Endothelial cell (in vitro differentiated cells): ENCODE measurements around the gene FGFR4. TPM values are rescaled to one million over a fixed set of nuclear protein-coding genes. Genes with fewer than 3 reads are reported as not detected.

ENCODE experiments used
- DNase-seq: peaks from one replicate; pipeline ENCODE4 v3.0.0; 2021; ENCODE audit warnings: low spot score
- H3K27ac Mint-ChIP-seq: one replicate; pipeline ENCODE4 v1.8.0; 2021; ENCODE audit warnings: mixed read lengths, inconsistent platforms; ENCODE audit not compliant: unreplicated experiment
- H3K27me3 Mint-ChIP-seq: one replicate; pipeline ENCODE4 v1.8.0; 2021; ENCODE audit warnings: mild to moderate bottlenecking, moderate library complexity, mixed read lengths, inconsistent platforms; ENCODE audit not compliant: unreplicated experiment
- H3K36me3 Mint-ChIP-seq: one replicate; pipeline ENCODE4 v1.8.0; 2021; ENCODE audit warnings: mild to moderate bottlenecking, low read depth, mixed read lengths, inconsistent platforms; ENCODE audit not compliant: unreplicated experiment
- H3K4me1 Mint-ChIP-seq: one replicate; pipeline ENCODE4 v1.8.0; 2021; ENCODE audit warnings: mild to moderate bottlenecking, mixed read lengths, inconsistent platforms; ENCODE audit not compliant: unreplicated experiment
- H3K4me3 Mint-ChIP-seq: one replicate; pipeline ENCODE4 v1.8.0; 2021; ENCODE audit warnings: mild to moderate bottlenecking, mixed read lengths, inconsistent platforms; ENCODE audit not compliant: unreplicated experiment
- H3K9me3 Mint-ChIP-seq: one replicate; pipeline ENCODE4 v1.8.0; 2021; ENCODE audit warnings: mixed read lengths, inconsistent platforms; ENCODE audit not compliant: unreplicated experiment
- CTCF ChIP-seq: fragments of 200-600 bp; sonication (generic); IDR thresholded peaks from one replicate; pipeline ENCODE4 v1.5.0; 2021; ENCODE audit warnings: antibody characterized with exemption; ENCODE audit not compliant: unreplicated experiment
- long read RNA-seq: library from polyadenylated mRNA; unstranded; transcript quantifications from one replicate; pipeline ENCODE4 v2.0.0, GENCODE V29; 2020; ENCODE audit not compliant: unreplicated experiment
- total RNA-seq: library from RNA; stranded (reverse); fragmentation: NEBNext Ultra II Directional; extraction: Animal tissue kit (Norgen Biotek cat#: 25700); gene quantifications from one replicate; pipeline ENCODE4 v1.2.1, GENCODE V29; 2021; ENCODE audit not compliant: unreplicated experiment

Gene FGFR4
- total RNA-seq: 11.0 TPM
- long read RNA-seq, partial matches to known transcripts: 0 of 4 reads
- long read RNA-seq, other reads (novel, unspliced or antisense): 2 of 4 reads

GRCh38 chr5:177086654-177087397, at the start of gene FGFR4:
TSS of gene FGFR4 (plus strand) at chr5:177086915. CDS start at chr5:177089603, 2,688 bp downstream.
- Mint-ChIP-seq H3K27ac (no peak within 1 kb of the TSS), H3K36me3 (no peaks in the 10 kb centered on the region), H3K9me3 (no peaks in the 10 kb centered on the region), H3K4me3 (peak within 1 kb of the TSS; percentile 64), H3K4me1 (peaks cover 33% of the 10 kb centered on the region), H3K27me3 (peaks cover 25% of the 10 kb centered on the region)
- peak; percentile 76 for TF ChIP-seq CTCF
- peak; percentile 74 for DNase-seq

- DNase-seq: no peak
- Mint-ChIP-seq H3K4me1 (peaks cover 11% of the 10 kb centered on the region), H3K4me3 (no peak overlapping the region), H3K36me3 (peaks cover 8% of the 10 kb centered on the region), H3K27ac (no peak overlapping the region), H3K9me3 (no peaks in the 10 kb centered on the region), H3K27me3 (peaks cover 2% of the 10 kb centered on the region)
- TF ChIP-seq CTCF: no peak
Observed at GRCh38 chr5:177036921-177037320, 49.8 kb upstream of the FGFR4 start.

- H3K4me3 Mint-ChIP-seq: no peak overlapping the region
- DNase-seq: no peak
- H3K27me3 Mint-ChIP-seq: no peaks in the 10 kb centered on the region
- H3K9me3 Mint-ChIP-seq: no peaks in the 10 kb centered on the region
- no peak overlapping the region for H3K27ac Mint-ChIP-seq
- peaks cover 24% of the 10 kb centered on the region for H3K4me1 Mint-ChIP-seq
- no peak for TF ChIP-seq CTCF
- H3K36me3 Mint-ChIP-seq: peaks cover 14% of the 10 kb centered on the region
Observed at GRCh38 chr5:177040814-177041420, 45.8 kb upstream of the FGFR4 start.

GRCh38 chr5:177041936-177042335, 44.8 kb upstream of the FGFR4 start:
- Mint-ChIP-seq H3K36me3 (peaks cover 14% of the 10 kb centered on the region), H3K9me3 (no peaks in the 10 kb centered on the region), H3K4me1 (peaks cover 16% of the 10 kb centered on the region), H3K27ac (no peak overlapping the region), H3K4me3 (no peak overlapping the region), H3K27me3 (no peaks in the 10 kb centered on the region)
- TF ChIP-seq CTCF: no peak
- no peak for DNase-seq

- Mint-ChIP-seq H3K27me3 (no peaks in the 10 kb centered on the region), H3K4me3 (no peak overlapping the region), H3K36me3 (peaks cover 14% of the 10 kb centered on the region), H3K9me3 (no peaks in the 10 kb centered on the region), H3K4me1 (peaks cover 16% of the 10 kb centered on the region), H3K27ac (no peak overlapping the region)
- no peak for DNase-seq
- TF ChIP-seq CTCF: no peak
Observed at GRCh38 chr5:177043114-177043513, 43.6 kb upstream of the FGFR4 start.
